HepG2 (cell line): ENCODE data around the gene EFCAB11. TPM values are rescaled to one million over a fixed set of nuclear protein-coding genes. Genes with fewer than 3 reads are reported as not detected.

Experiments
- ASH2L ChIP-seq: fragments of 300-600, 200-600 bp; sonication (generic); IDR thresholded peaks from 2 replicates; pipeline ENCODE4 v1.7.0; 2017; ENCODE audit warnings: low read depth, mild to moderate bottlenecking, moderate library complexity, mixed read lengths, low read length; ENCODE audit not compliant: insufficient read length
- ATAD3A ChIP-seq: sonication (generic); formaldehyde crosslinking; IDR thresholded peaks from 2 replicates; pipeline ENCODE4 v1.4.0; 2020; ENCODE audit warnings: missing genetic modification reagents
- EEA1 ChIP-seq: sonication (generic); formaldehyde crosslinking; IDR thresholded peaks from 2 replicates; pipeline ENCODE4 v1.5.1; 2020; ENCODE audit warnings: mild to moderate bottlenecking, missing genetic modification reagents, borderline replicate concordance
- HNF4G ChIP-seq, 2 experiments: sonication (generic) in 1 of 2; formaldehyde crosslinking in 1 of 2; IDR thresholded peaks; 2 replicates each; pipeline versions ENCODE4 v1.4.0 to v1.6.1; 2011 to 2020; ENCODE audit warnings: borderline replicate concordance in 2 of 2, low read depth in 2 of 2, mild to moderate bottlenecking in 2 of 2, low read length in 1 of 2, missing genetic modification reagents in 1 of 2, moderate library complexity in 1 of 2
- HOXA9 ChIP-seq: sonication (generic); formaldehyde crosslinking; IDR thresholded peaks from 2 replicates; pipeline ENCODE4 v1.8.1; 2022; ENCODE audit warnings: missing genetic modification reagents, mild to moderate bottlenecking, moderate library complexity, borderline replicate concordance
- MED8 ChIP-seq: sonication (generic); formaldehyde crosslinking; IDR thresholded peaks from 2 replicates; pipeline ENCODE4 v1.8.1; 2023; ENCODE audit warnings: mild to moderate bottlenecking, missing genetic modification reagents; ENCODE audit not compliant: insufficient replicate concordance
- NFE2 ChIP-seq: sonication (generic); formaldehyde crosslinking; IDR thresholded peaks from 2 replicates; pipeline ENCODE4 v1.4.0; 2020; ENCODE audit warnings: missing genetic modification reagents
- NFYB ChIP-seq: sonication (generic); formaldehyde crosslinking; IDR thresholded peaks from 2 replicates; pipeline ENCODE4 v1.4.0; 2020; ENCODE audit warnings: missing genetic modification reagents
- SRSF4 ChIP-seq: fragments of 200-400 bp; formaldehyde crosslinking; IDR thresholded peaks from one replicate; pipeline ENCODE4 v1.6.1; 2018; ENCODE audit warnings: mild to moderate bottlenecking, low read depth, low read length, moderate library complexity; ENCODE audit not compliant: poor library complexity, severe bottlenecking
- TFDP2 ChIP-seq: sonication (generic); formaldehyde crosslinking; IDR thresholded peaks from 2 replicates; pipeline ENCODE4 v1.4.0; 2020; ENCODE audit warnings: missing genetic modification reagents
- THAP8 ChIP-seq: sonication (generic); formaldehyde crosslinking; IDR thresholded peaks from 2 replicates; pipeline ENCODE4 v1.5.1; 2020; ENCODE audit warnings: missing genetic modification reagents, mild to moderate bottlenecking, borderline replicate concordance
- ZNF232 ChIP-seq: sonication (generic); formaldehyde crosslinking; IDR thresholded peaks from 2 replicates; pipeline ENCODE4 v1.4.0; 2020; ENCODE audit warnings: missing genetic modification reagents, borderline replicate concordance
- ZNF335 ChIP-seq: sonication (generic); formaldehyde crosslinking; IDR thresholded peaks from 2 replicates; pipeline ENCODE4 v1.4.0; 2020; ENCODE audit warnings: missing genetic modification reagents
- ZNF367 ChIP-seq: sonication (generic); formaldehyde crosslinking; IDR thresholded peaks from 2 replicates; pipeline ENCODE4 v1.4.0; 2020; ENCODE audit warnings: missing genetic modification reagents, borderline replicate concordance
- ZNF513 ChIP-seq: sonication (generic); formaldehyde crosslinking; conservative IDR thresholded peaks from 2 replicates; pipeline ENCODE4 v1.5.0; 2020; ENCODE audit warnings: missing genetic modification reagents
- ZNF652 ChIP-seq: IDR thresholded peaks from 2 replicates; pipeline ENCODE4 v1.6.1; 2016; ENCODE audit warnings: low read depth, borderline replicate concordance
- ZNF7 ChIP-seq: IDR thresholded peaks from 2 replicates; pipeline ENCODE4 v1.6.1; 2016; ENCODE audit warnings: missing biosample characterization, missing genetic modification reagents
- ZNF746 ChIP-seq: sonication (generic); formaldehyde crosslinking; IDR thresholded peaks from 2 replicates; pipeline ENCODE4 v1.8.0; 2022; ENCODE audit warnings: mild to moderate bottlenecking, missing genetic modification reagents
- ZSCAN21 ChIP-seq: sonication (generic); formaldehyde crosslinking; IDR thresholded peaks from 2 replicates; pipeline ENCODE4 v1.8.0; 2022; ENCODE audit warnings: mild to moderate bottlenecking, missing genetic modification reagents, moderate library complexity, borderline replicate concordance
- polyA plus RNA-seq, 8 experiments: library from polyadenylated mRNA; depleted of rRNA in 3 of 8; stranded (reverse) in 7 of 8; unstranded in 1 of 8; fragments of >200 nt; fragmentation: Illumina TruSeq in 4 of 8; extraction: Trizol in 4 of 8; gene quantifications; 2 replicates each; pipeline versions ENCODE4 v1.2.1 to v1.2.3, GENCODE V29; 2011 to 2016; ENCODE audit warnings: low read depth in 4 of 8, missing spikeins in 1 of 8, mixed read lengths in 1 of 8; ENCODE audit not compliant: insufficient read depth in 1 of 8
- total RNA-seq, 5 experiments: library from RNA; depleted of rRNA; stranded (reverse); fragments of >200 nt; fragmentation: Illumina TruSeq; extraction: Trizol; gene quantifications; 2 replicates each; pipeline ENCODE4 v1.2.3, GENCODE V29; 2016; ENCODE audit warnings: low read depth in 1 of 5
- TF ChIP-seq, protein P1 (sequence below): sonication (generic); formaldehyde crosslinking; IDR thresholded peaks from 2 replicates; pipeline ENCODE4 v1.4.0; 2020; ENCODE audit warnings: missing genetic modification reagents, mild to moderate bottlenecking, borderline replicate concordance
- TF ChIP-seq, protein P2 (sequence below): sonication (generic); formaldehyde crosslinking; IDR thresholded peaks from 2 replicates; pipeline ENCODE4 v1.5.0; 2020; ENCODE audit warnings: missing genetic modification reagents

Gene EFCAB11
- total and polyA plus RNA-seq, 2 of the 13 experiments (the other 11 are each of a cell fraction or from before 2014, with no cell fraction given) = 8.2 to 31.5 TPM

DNA sequence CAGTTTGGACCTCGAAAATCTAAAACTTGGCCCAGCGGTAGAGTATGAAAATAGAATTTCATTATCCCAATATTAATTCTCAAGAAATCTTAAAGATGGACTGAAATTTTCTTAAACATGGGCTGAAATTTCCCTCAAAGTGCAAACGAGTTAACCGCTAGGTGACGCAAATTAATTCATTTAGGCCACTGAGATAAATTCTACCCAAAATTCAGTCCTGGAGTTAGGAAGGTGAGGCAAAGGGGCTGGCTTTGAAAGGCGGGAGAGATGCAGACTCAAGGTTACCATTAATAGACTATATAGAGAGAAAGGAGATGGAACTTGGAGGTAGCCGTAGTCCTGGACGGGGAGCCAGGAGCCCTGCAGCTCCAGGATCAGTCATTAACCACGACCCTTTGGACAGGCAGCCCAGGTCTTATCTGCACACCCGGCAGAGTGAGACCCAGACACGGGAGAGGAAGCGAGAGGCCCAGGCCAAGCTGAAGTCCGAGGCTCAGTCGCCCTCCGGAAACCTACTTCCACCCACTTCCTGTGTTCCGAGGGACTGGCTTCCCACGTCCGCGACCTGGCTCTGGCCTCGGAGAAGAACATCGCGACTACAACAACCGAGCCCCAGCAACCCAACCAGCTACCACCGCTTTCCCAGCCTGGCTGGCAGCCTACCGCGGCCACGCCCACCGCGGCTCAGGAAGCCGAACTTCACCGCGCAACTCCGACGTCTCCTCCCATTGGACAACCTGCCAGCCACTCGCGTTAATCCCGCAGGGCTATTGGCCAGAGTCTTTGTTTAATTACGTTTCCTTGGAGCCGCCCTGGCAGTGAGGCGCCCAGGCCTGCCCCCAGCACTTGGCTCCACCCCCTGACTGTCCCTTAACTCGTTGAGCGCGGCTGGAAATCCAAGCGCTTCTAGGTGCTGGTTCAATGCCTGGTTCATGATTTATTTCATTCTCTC is at the start of gene EFCAB11 (continued):
- no peak for TF ChIP-seq ZNF7 (CRISPR knock-in tag)
- peak; percentile 55 for TF ChIP-seq ASH2L
- TF ChIP-seq HOXA9 (CRISPR knock-in tag) = no peak
- TF ChIP-seq NFYB (CRISPR knock-in tag) = peak; percentile 93
- no peak for TF ChIP-seq ZNF232
- no peak for TF ChIP-seq HNF4G (IDR thresholded peaks at IDR 0.05; ENCODE audit: borderline replicate concordance, low read depth, low read length)
- TF ChIP-seq HNF4G (CRISPR knock-in tag; IDR thresholded peaks at IDR 0.05; ENCODE audit: borderline replicate concordance, low read depth) = no peak; the same call in 1 of the 2 replicates
- no peak for TF ChIP-seq NFE2
- TF ChIP-seq ZNF652 (CRISPR knock-in tag) = peak; percentile 99
- TF ChIP-seq ATAD3A (CRISPR knock-in tag) = no peak
- no peak for TF ChIP-seq MED8
- TF ChIP-seq, protein P1, sequence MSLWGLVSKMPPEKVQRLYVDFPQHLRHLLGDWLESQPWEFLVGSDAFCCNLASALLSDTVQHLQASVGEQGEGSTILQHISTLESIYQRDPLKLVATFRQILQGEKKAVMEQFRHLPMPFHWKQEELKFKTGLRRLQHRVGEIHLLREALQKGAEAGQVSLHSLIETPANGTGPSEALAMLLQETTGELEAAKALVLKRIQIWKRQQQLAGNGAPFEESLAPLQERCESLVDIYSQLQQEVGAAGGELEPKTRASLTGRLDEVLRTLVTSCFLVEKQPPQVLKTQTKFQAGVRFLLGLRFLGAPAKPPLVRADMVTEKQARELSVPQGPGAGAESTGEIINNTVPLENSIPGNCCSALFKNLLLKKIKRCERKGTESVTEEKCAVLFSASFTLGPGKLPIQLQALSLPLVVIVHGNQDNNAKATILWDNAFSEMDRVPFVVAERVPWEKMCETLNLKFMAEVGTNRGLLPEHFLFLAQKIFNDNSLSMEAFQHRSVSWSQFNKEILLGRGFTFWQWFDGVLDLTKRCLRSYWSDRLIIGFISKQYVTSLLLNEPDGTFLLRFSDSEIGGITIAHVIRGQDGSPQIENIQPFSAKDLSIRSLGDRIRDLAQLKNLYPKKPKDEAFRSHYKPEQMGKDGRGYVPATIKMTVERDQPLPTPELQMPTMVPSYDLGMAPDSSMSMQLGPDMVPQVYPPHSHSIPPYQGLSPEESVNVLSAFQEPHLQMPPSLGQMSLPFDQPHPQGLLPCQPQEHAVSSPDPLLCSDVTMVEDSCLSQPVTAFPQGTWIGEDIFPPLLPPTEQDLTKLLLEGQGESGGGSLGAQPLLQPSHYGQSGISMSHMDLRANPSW (CRISPR knock-in tag) = no peak
- no peak for TF ChIP-seq ZNF746
- no peak for TF ChIP-seq THAP8 (CRISPR knock-in tag)
- TF ChIP-seq ZNF367 (CRISPR knock-in tag) = no peak
- TF ChIP-seq ZNF335 (CRISPR knock-in tag) = no peak
- TF ChIP-seq ZSCAN21 (CRISPR knock-in tag) = no peak
- TF ChIP-seq EEA1 = peak; percentile 48; the same call in 1 of the 2 replicates
- TF ChIP-seq ZNF513 (CRISPR knock-in tag) = no peak
- TF ChIP-seq, protein P2, sequence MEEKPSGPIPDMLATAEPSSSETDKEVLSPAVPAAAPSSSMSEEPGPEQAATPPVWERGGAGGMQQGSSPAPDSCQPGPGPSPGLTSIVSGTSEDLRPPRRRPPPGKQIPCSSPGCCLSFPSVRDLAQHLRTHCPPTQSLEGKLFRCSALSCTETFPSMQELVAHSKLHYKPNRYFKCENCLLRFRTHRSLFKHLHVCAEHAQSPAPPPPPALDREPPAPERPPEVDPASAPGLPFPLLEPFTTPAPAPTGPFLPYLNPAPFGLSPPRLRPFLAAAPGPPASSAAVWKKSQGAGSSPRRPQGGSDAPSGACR = no peak
- peak; percentile 92 for TF ChIP-seq TFDP2 (CRISPR knock-in tag)
- no peak for TF ChIP-seq SRSF4
